OCI-LY3 (cell line): ENCODE data around the gene ZNF716.

Experiments used
- EZH2phosphoT487 ChIP-seq: fragments of 200-600 bp; shearing (Covaris generic); IDR thresholded peaks from 2 replicates; pipeline ENCODE4 v1.6.1; 2018; ENCODE audit warnings: antibody characterized with exemption, mixed run types, low read depth
- TF ChIP-seq, protein P1 (sequence below): fragments of 200-600, 300-600 bp; sonication (generic); IDR thresholded peaks from 2 replicates; pipeline ENCODE4 v1.5.1; 2014; ENCODE audit warnings: antibody characterized with exemption, low read length, low read depth

GRCh38 chr7:57412168-57412567 lies 37.8 kb upstream of the ZNF716 start:
- TF ChIP-seq, protein P1, sequence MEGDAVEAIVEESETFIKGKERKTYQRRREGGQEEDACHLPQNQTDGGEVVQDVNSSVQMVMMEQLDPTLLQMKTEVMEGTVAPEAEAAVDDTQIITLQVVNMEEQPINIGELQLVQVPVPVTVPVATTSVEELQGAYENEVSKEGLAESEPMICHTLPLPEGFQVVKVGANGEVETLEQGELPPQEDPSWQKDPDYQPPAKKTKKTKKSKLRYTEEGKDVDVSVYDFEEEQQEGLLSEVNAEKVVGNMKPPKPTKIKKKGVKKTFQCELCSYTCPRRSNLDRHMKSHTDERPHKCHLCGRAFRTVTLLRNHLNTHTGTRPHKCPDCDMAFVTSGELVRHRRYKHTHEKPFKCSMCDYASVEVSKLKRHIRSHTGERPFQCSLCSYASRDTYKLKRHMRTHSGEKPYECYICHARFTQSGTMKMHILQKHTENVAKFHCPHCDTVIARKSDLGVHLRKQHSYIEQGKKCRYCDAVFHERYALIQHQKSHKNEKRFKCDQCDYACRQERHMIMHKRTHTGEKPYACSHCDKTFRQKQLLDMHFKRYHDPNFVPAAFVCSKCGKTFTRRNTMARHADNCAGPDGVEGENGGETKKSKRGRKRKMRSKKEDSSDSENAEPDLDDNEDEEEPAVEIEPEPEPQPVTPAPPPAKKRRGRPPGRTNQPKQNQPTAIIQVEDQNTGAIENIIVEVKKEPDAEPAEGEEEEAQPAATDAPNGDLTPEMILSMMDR = no peak
- TF ChIP-seq EZH2phosphoT487 = no peak
